H1 (cell line): ENCODE data around the gene BRCA1. TPM values are rescaled to one million over a fixed set of nuclear protein-coding genes. Genes with fewer than 3 reads are reported as not detected.

Source experiments
- CTCF ChIA-PET: fragments of 300-600 bp; sonication (Branson Sonifier 250); formaldehyde crosslinking; loops from one replicate; lab custom pipeline; 2021; ENCODE audit not compliant: partially characterized antibody; lab: Charles Lee
- POLR2A ChIA-PET: fragments of 300-600 bp; sonication (Branson Sonifier 250); formaldehyde crosslinking; loops from one replicate; lab custom pipeline; 2021; ENCODE audit warnings: inconsistent platforms; ENCODE audit not compliant: partially characterized antibody; lab: Charles Lee
- DNase-seq, 2 experiments: peaks; one replicate each; pipeline versions ENCODE4 v3.0.0 to v3.0.0-alpha.2; 2010 to 2022; ENCODE audit warnings: low spot score in 2 of 2, low read depth in 1 of 2, mixed read lengths in 1 of 2
- FAIRE-seq: peaks from 2 replicates; lab custom pipeline; 2011; peaks lifted over from hg19 to GRCh38; lab: Jason Lieb, UNC
- H2AFZ ChIP-seq: 2 replicates; pipeline ENCODE4 v1.8.1; 2012; ENCODE audit warnings: low read length, inconsistent platforms
- H2AK5ac ChIP-seq: 2 replicates; pipeline ENCODE4 v1.6.1; 2013; ENCODE audit warnings: low read depth, low read length
- H2BK120ac ChIP-seq: replicated peaks from 2 replicates; pipeline ENCODE3; 2013; ENCODE audit warnings: low read depth, low read length, inconsistent platforms
- H2BK12ac ChIP-seq: 2 replicates; pipeline ENCODE4 v1.6.1; 2013; ENCODE audit warnings: low read depth, low read length
- H2BK15ac ChIP-seq: 2 replicates; pipeline ENCODE4 v1.6.1; 2013; ENCODE audit warnings: low read length
- H2BK20ac ChIP-seq: 2 replicates; pipeline ENCODE4 v1.6.1; 2013; ENCODE audit warnings: low read length
- H2BK5ac ChIP-seq: 2 replicates; pipeline ENCODE4 v1.6.1; 2013; ENCODE audit warnings: low read depth, low read length
- H3K14ac ChIP-seq: 2 replicates; pipeline ENCODE4 v1.6.1; 2013; ENCODE audit warnings: inconsistent platforms; ENCODE audit not compliant: insufficient read length
- H3K18ac ChIP-seq: 2 replicates; pipeline ENCODE4 v1.6.1; 2013; ENCODE audit warnings: low read length; ENCODE audit errors: extremely low read depth
- H3K23ac ChIP-seq: 2 replicates; pipeline ENCODE4 v1.6.1; 2013; ENCODE audit warnings: inconsistent platforms; ENCODE audit not compliant: insufficient read length
- H3K23me2 ChIP-seq: 2 replicates; pipeline ENCODE4 v1.6.1; 2013; ENCODE audit warnings: low read depth, low read length
- H3K27ac ChIP-seq: 2 replicates; pipeline ENCODE4 v1.6.1; 2011; ENCODE audit warnings: low read depth, low read length, inconsistent platforms
- H3K27me3 ChIP-seq, 4 experiments: replicated peaks in 1 of 4; 1 replicate in 1 of 4; 2 replicates in 3 of 4; pipeline versions ENCODE4 v1.6.1 to v1.8.1; 2011 to 2013; ENCODE audit warnings: low read length in 3 of 4, mild to moderate bottlenecking in 3 of 4, inconsistent platforms in 2 of 4, mixed read lengths in 2 of 4, moderate library complexity in 1 of 4; ENCODE audit not compliant: control insufficient read depth in 3 of 4, insufficient read depth in 3 of 4; ENCODE audit errors: extremely low read depth in 1 of 4
- H3K36me3 ChIP-seq, 4 experiments: 2 replicates each; pipeline versions ENCODE4 v1.6.1 to v1.8.1; 2011 to 2013; ENCODE audit warnings: mild to moderate bottlenecking in 4 of 4, low read length in 3 of 4, moderate library complexity in 2 of 4, control low read depth in 1 of 4, inconsistent platforms in 1 of 4; ENCODE audit not compliant: insufficient read depth in 4 of 4, control insufficient read depth in 2 of 4
- H3K4ac ChIP-seq: replicated peaks from 2 replicates; pipeline ENCODE3; 2013; ENCODE audit warnings: low read length, low read depth, mixed read lengths, inconsistent platforms; ENCODE audit not compliant: insufficient read length
- H3K4me1 ChIP-seq, 4 experiments: replicated peaks in 1 of 4; 1 replicate in 1 of 4; 2 replicates in 3 of 4; pipeline versions ENCODE4 v1.6.1 to v1.8.1; 2011 to 2013; ENCODE audit warnings: low read length in 3 of 4, inconsistent platforms in 2 of 4, mixed read lengths in 1 of 4; ENCODE audit not compliant: insufficient read depth in 4 of 4, control insufficient read depth in 3 of 4
- H3K4me2 ChIP-seq, 2 experiments: 2 replicates each; pipeline versions ENCODE4 v1.6.1 to v1.8.1; 2011 to 2013; ENCODE audit warnings: low read depth in 2 of 2, low read length in 2 of 2, control low read depth in 1 of 2, inconsistent platforms in 1 of 2, mild to moderate bottlenecking in 1 of 2; ENCODE audit not compliant: insufficient read depth in 1 of 2
- H3K4me3 ChIP-seq, 4 experiments: fragments of 200-600, 300-600 bp in 1 of 4; sonication (generic), shearing (Covaris generic), sonication (Bioruptor Twin) in 1 of 4; 2 replicates each; pipeline versions ENCODE4 v1.5.1 to v1.8.1; 2011 to 2016; ENCODE audit warnings: low read length in 4 of 4, low read depth in 3 of 4, control low read depth in 2 of 4, inconsistent platforms in 2 of 4, mild to moderate bottlenecking in 2 of 4, mixed read lengths in 1 of 4, moderate library complexity in 1 of 4; ENCODE audit not compliant: insufficient read depth in 2 of 4; ENCODE audit errors: extremely low read depth in 1 of 4
- H3K56ac ChIP-seq: replicated peaks from 2 replicates; pipeline ENCODE3; 2013; ENCODE audit warnings: low read depth, mild to moderate bottlenecking, mixed read lengths, low read length, inconsistent platforms; ENCODE audit not compliant: insufficient read length
- H3K79me1 ChIP-seq: 2 replicates; pipeline ENCODE4 v1.6.1; 2013; ENCODE audit warnings: low read depth, low read length, control low read depth
- H3K79me2 ChIP-seq, 2 experiments: 2 replicates each; pipeline versions ENCODE4 v1.6.1 to v1.8.1; 2012 to 2013; ENCODE audit warnings: low read length in 2 of 2, mild to moderate bottlenecking in 2 of 2, inconsistent platforms in 1 of 2; ENCODE audit not compliant: insufficient read depth in 2 of 2, control insufficient read depth in 1 of 2
- H3K9ac ChIP-seq, 4 experiments: replicated peaks in 1 of 4; 1 replicate in 1 of 4; 2 replicates in 3 of 4; pipeline versions ENCODE4 v1.6.1 to v1.8.1; 2011 to 2013; ENCODE audit warnings: low read depth in 3 of 4, low read length in 3 of 4, control low read depth in 2 of 4, mild to moderate bottlenecking in 2 of 4, moderate library complexity in 2 of 4, inconsistent platforms in 1 of 4; ENCODE audit errors: extremely low read depth in 1 of 4
- H3K9me3 ChIP-seq, 2 experiments: 2 replicates each; pipeline versions ENCODE4 v1.6.1 to v1.8.1; 2012 to 2013; ENCODE audit warnings: mild to moderate bottlenecking in 2 of 2, moderate library complexity in 2 of 2, control low read depth in 1 of 2, inconsistent platforms in 1 of 2, low read depth in 1 of 2, low read length in 1 of 2, mixed read lengths in 1 of 2; ENCODE audit not compliant: insufficient read depth in 2 of 2
- H4K20me1 ChIP-seq, 2 experiments: replicated peaks in 1 of 2; 2 replicates each; pipeline versions ENCODE3 to v1.8.1; 2011 to 2013; ENCODE audit warnings: inconsistent platforms in 2 of 2, low read length in 2 of 2, mild to moderate bottlenecking in 1 of 2; ENCODE audit not compliant: insufficient read depth in 2 of 2, control insufficient read depth in 1 of 2
- H4K5ac ChIP-seq: 2 replicates; pipeline ENCODE4 v1.6.1; 2013; ENCODE audit warnings: low read length, low read depth, mixed read lengths, inconsistent platforms; ENCODE audit not compliant: insufficient read length
- H4K8ac ChIP-seq: 2 replicates; pipeline ENCODE4 v1.8.0; 2013; ENCODE audit warnings: mild to moderate bottlenecking, moderate library complexity, low read length, inconsistent platforms; ENCODE audit not compliant: insufficient read depth; ENCODE audit errors: extremely low read depth
- H4K91ac ChIP-seq: replicated peaks from 2 replicates; pipeline ENCODE3; 2013; ENCODE audit warnings: low read length, mixed read lengths, inconsistent platforms; ENCODE audit not compliant: insufficient read length
- CBX5 ChIP-seq: fragments of 300-800, 300-1000 bp; sonication (generic); IDR thresholded peaks from 2 replicates; pipeline ENCODE4 v1.7.1; 2016; ENCODE audit warnings: antibody characterized with exemption, low read length, low read depth
- CHD1 ChIP-seq: IDR thresholded peaks from 2 replicates; pipeline ENCODE4 v1.6.1; 2012; ENCODE audit warnings: low read depth, low read length, improper control_type of control experiment
- CREB1 ChIP-seq: IDR thresholded peaks from 2 replicates; pipeline ENCODE4 v1.6.1; 2012; ENCODE audit warnings: inconsistent platforms
- EGR1 ChIP-seq: IDR thresholded peaks from 2 replicates; pipeline ENCODE4 v1.6.1; 2011; ENCODE audit warnings: low read depth, low read length, borderline replicate concordance
- FOSL1 ChIP-seq: IDR thresholded peaks from 2 replicates; pipeline ENCODE4 v1.6.1; 2011; ENCODE audit warnings: mild to moderate bottlenecking, low read depth, low read length, moderate library complexity; ENCODE audit not compliant: insufficient read depth
- HDAC2 ChIP-seq, 2 experiments: fragments of 300-600 bp in 1 of 2; sonication (generic) in 1 of 2; IDR thresholded peaks; 2 replicates each; pipeline ENCODE4 v1.6.1; 2011 to 2012; ENCODE audit warnings: low read depth in 2 of 2, low read length in 2 of 2, mild to moderate bottlenecking in 2 of 2, moderate library complexity in 2 of 2, borderline replicate concordance in 1 of 2, inconsistent platforms in 1 of 2
- HDAC6 ChIP-seq: IDR thresholded peaks from one replicate; pipeline ENCODE4 v1.7.1; 2012; ENCODE audit warnings: low read depth, mild to moderate bottlenecking, inconsistent platforms, low read length, moderate library complexity
- PHF8 ChIP-seq: fragments of 200-600 bp; sonication (generic); conservative IDR thresholded peaks from 2 replicates; pipeline ENCODE4 v1.7.1; 2012; ENCODE audit warnings: low read depth, mild to moderate bottlenecking, inconsistent platforms, low read length, moderate library complexity
- POU5F1 ChIP-seq: IDR thresholded peaks from 2 replicates; pipeline ENCODE4 v1.6.1; 2011; ENCODE audit warnings: low read depth, mild to moderate bottlenecking, low read length, moderate library complexity
- TAF1 ChIP-seq: IDR thresholded peaks from 2 replicates; pipeline ENCODE4 v1.6.1; 2011; ENCODE audit warnings: mild to moderate bottlenecking, low read depth, low read length
- WGBS, 2 experiments: shearing (Covaris generic) in 1 of 2; methylation state at CpG; one replicate each; pipeline versions ENCODE4 v1.1.6 to v1.1.7; 2013 to 2015; ENCODE audit warnings: low lambda C conversion rate in 2 of 2, mixed read lengths in 2 of 2, inconsistent platforms in 1 of 2, low coverage in 1 of 2, missing lambda C conversion rate in 1 of 2; ENCODE audit not compliant: insufficient replicate concordance in 2 of 2, insufficient coverage in 1 of 2, insufficient read length in 1 of 2; ENCODE audit errors: extremely low coverage in 1 of 2, missing lambda C conversion rate in 1 of 2; 5-methylcytosine and 5-hydroxymethylcytosine counted together
- polyA plus RNA-seq, 7 experiments: library from polyadenylated mRNA; depleted of rRNA in 3 of 7; stranded (reverse) in 5 of 7; unstranded in 2 of 7; fragments of >200 nt in 5 of 7; fragments of 200-250 nt in 2 of 7; gene quantifications; 1 replicate in 5 of 7; 2 replicates in 1 of 7; 4 replicates in 1 of 7; pipeline versions ENCODE4 v1.2.1 to v1.2.3, GENCODE V29; 2011 to 2013; ENCODE audit warnings: missing spikeins in 2 of 7, mixed read lengths in 2 of 7
- total RNA-seq: library from RNA; stranded (reverse); fragmentation: NEBNext Ultra II Directional; extraction: Animal tissue kit (Norgen Biotek cat#: 25700); gene quantifications from 2 replicates; pipeline ENCODE4 v1.2.1, GENCODE V29; 2021

BRCA1 gene
- total and polyA plus RNA-seq, 2 of the 8 experiments (the other 6 are each of a cell fraction or from before 2014, with no cell fraction given): 30.7 to 39.2 TPM

- Histone ChIP-seq H3K56ac (peak overlapping the region; percentile 89), H2BK5ac (peak overlapping the region; percentile 94), H3K23ac (no peak overlapping the region), H3K27ac (peak overlapping the region; percentile 20; the same call in 1 of the 2 replicates), H4K20me1 (peaks cover 10% of the 10 kb centered on the region in 2 experiments), H2AK5ac (no peak overlapping the region), H3K9me3 (no peaks in the 10 kb centered on the region), H2BK15ac (peak overlapping the region; percentile 61; the same call in 1 of the 2 replicates), H2BK12ac (peak overlapping the region; percentile 85), H3K23me2 (peaks cover 11% of the 10 kb centered on the region; the same call in 1 of the 2 replicates), H3K4me2 (peak overlapping the region; percentile 80 to 86), H3K79me2 (peaks cover 0 to 39% of the 10 kb centered on the region in 2 experiments; a peak in 3 of 4 replicates), H4K91ac (peak overlapping the region; percentile 75), H3K4me1 (peaks cover 7 to 15% (median 9%) of the 10 kb centered on the region in 4 experiments; a peak in 6 of 7 replicates), H3K9ac (peak overlapping the region; percentile 39 to 79 (median 70)), H3K14ac (no peak overlapping the region), H3K79me1 (peaks cover 14% of the 10 kb centered on the region), H3K4ac (no peak overlapping the region), H4K8ac (peak overlapping the region; percentile 76; the same call in 1 of the 2 replicates), H3K4me3 (peak overlapping the region; percentile 96 to 100 (median 98)), H4K5ac (peak overlapping the region; percentile 77), H3K18ac (peak overlapping the region; percentile 72; the same call in 1 of the 2 replicates), H3K36me3 (peaks cover 6 to 25% (median 12%) of the 10 kb centered on the region in 4 experiments; a peak in 6 of 8 replicates), H2BK20ac (no peak overlapping the region), H3K27me3 (no peaks in the 10 kb centered on the region), H2BK120ac (no peak overlapping the region), H2AFZ (peak overlapping the region; percentile 0; the same call in 1 of the 2 replicates)
- ChIA-PET POLR2A (interaction anchor here (0.6 to 10.8 kb wide), 17 partner anchors 8 to 294 kb away, joined by 3 to 123 read pairs (median 4); partner anchors contain the start of genes IFI35, PTGES3L and RPL27), CTCF (interaction anchor here (0.6 to 1.3 kb wide), 4 partner anchors 9 to 201 kb away, joined by 3 to 4 read pairs (median 3); no protein-coding TSS in a partner anchor)
- WGBS, 2 experiments: 11% methylated on average over 26 of the region's 40 CpGs; no CpG with 5 or more reads in 1 of the 2 experiments
- DNase-seq (peak in 1 of 2 experiments; percentile 66), FAIRE-seq (no peak)
- TF ChIP-seq TAF1 (peak; percentile 36; the same call in 1 of the 2 replicates), HDAC6 (no peak), POU5F1 (no peak), CHD1 (no peak), HDAC2 (IDR thresholded peaks at IDR 0.05; ENCODE audit: borderline replicate concordance in 1 of 2, low read depth in 2 of 2, low read length in 2 of 2) (0 out of 4 replicates have a peak, but pooled peaks of 1 of the 2 experiments have one; percentile 4), CBX5 (no peak), FOSL1 (no peak), PHF8 (0 out of 2 replicates have a peak, but pooled peaks have one; percentile 33), EGR1 (peak; percentile 26; the same call in 1 of the 2 replicates), CREB1 (no peak)
Observed at GRCh38 chr17:43020789-43021740, 104.1 kb downstream of the BRCA1 start.
